ENCODE results near the gene PRKCE. TPM values are rescaled to one million over a fixed set of nuclear protein-coding genes. Genes with fewer than 3 reads are reported as not detected.

The PRKCE gene
- total and polyA plus RNA-seq, 7 donors: 3.0 to 21.9 (median 15.8) TPM

- WGBS, 2 donors: 79 to 88% methylated on average over 10 of the region's 10 CpGs
- no peak for TF ChIP-seq POLR2A (IDR thresholded peaks at IDR 0.05)
- TF ChIP-seq EP300 (IDR thresholded peaks at IDR 0.05): no peak
- TF ChIP-seq CTCF (IDR thresholded peaks at IDR 0.05): no peak
- no peak for TF ChIP-seq POLR2AphosphoS5 (IDR thresholded peaks at IDR 0.05)
- H3K9me3 ChIP-seq: no peaks in the 10 kb centered on the region
- no peaks in the 10 kb centered on the region for H3K27me3 ChIP-seq
- peaks cover 0 to 27% (median 13%) of the 10 kb centered on the region in 4 donors for H3K4me1 ChIP-seq
- no peaks in the 10 kb centered on the region for H3K36me3 ChIP-seq
- no peak overlapping the region for H3K27ac ChIP-seq
- H3K4me3 ChIP-seq: no peak overlapping the region
- intact Hi-C loops (cut with DNase I): no loop called here
- DNase-seq: peak; percentile 26
Measured at GRCh38 chr2:45789961-45790723, 138.7 kb downstream of the PRKCE start.

GRCh38 chr2:45793305-45793962 is 142.0 kb downstream of the PRKCE start:
- peak; percentile 42 for DNase-seq
- H3K9me3 ChIP-seq: no peaks in the 10 kb centered on the region
- H3K27me3 ChIP-seq: no peaks in the 10 kb centered on the region
- no peak overlapping the region for H3K4me3 ChIP-seq
- no peaks in the 10 kb centered on the region for H3K36me3 ChIP-seq
- H3K4me1 ChIP-seq: peaks cover 0 to 37% (median 19%) of the 10 kb centered on the region in 4 donors
- 54 to 73% methylated on average over 7 of the region's 7 CpGs for WGBS, 2 donors
- intact Hi-C loops (cut with DNase I): no loop called here
- peak overlapping the region in 1 of 4 donors; percentile 23 for H3K27ac ChIP-seq
- TF ChIP-seq CTCF (IDR thresholded peaks at IDR 0.05) (no peak), POLR2AphosphoS5 (IDR thresholded peaks at IDR 0.05) (peak in 1 of 4 donors; percentile 36)

GRCh38 chr2:45794134-45794617 is 142.7 kb downstream of the PRKCE start:
- Histone ChIP-seq H3K4me3 (no peak overlapping the region), H3K4me1 (peaks cover 0 to 37% (median 19%) of the 10 kb centered on the region in 4 donors)

GRCh38 chr2:45796500-45796899 is 145.0 kb downstream of the PRKCE start:
- 73 to 84% methylated on average over 4 of the region's 4 CpGs for WGBS, 2 donors
- H3K27ac ChIP-seq: no peak overlapping the region
- no peak for DNase-seq
- no peaks in the 10 kb centered on the region for H3K9me3 ChIP-seq
- peaks cover 0 to 37% (median 19%) of the 10 kb centered on the region in 4 donors for H3K4me1 ChIP-seq
- intact Hi-C loops (cut with DNase I): no loop called here
- TF ChIP-seq POLR2AphosphoS5 (IDR thresholded peaks at IDR 0.05) (no peak), CTCF (IDR thresholded peaks at IDR 0.05) (no peak), EP300 (IDR thresholded peaks at IDR 0.05) (no peak), POLR2A (IDR thresholded peaks at IDR 0.05) (no peak)
- no peaks in the 10 kb centered on the region for H3K27me3 ChIP-seq
- no peaks in the 10 kb centered on the region for H3K36me3 ChIP-seq
- H3K4me3 ChIP-seq: no peak overlapping the region

More at GRCh38 chr2:45794134-45794617, 142.7 kb downstream of the PRKCE start:
- Histone ChIP-seq H3K27me3 (no peaks in the 10 kb centered on the region), H3K36me3 (no peaks in the 10 kb centered on the region), H3K9me3 (no peaks in the 10 kb centered on the region), H3K27ac (peak overlapping the region in 1 of 4 donors; percentile 23)
- intact Hi-C loops (cut with DNase I): no loop called here
- WGBS, 2 donors: 84 to 92% methylated on average over 15 of the region's 15 CpGs
- peak; percentile 11 for DNase-seq
- no peak for TF ChIP-seq POLR2A (IDR thresholded peaks at IDR 0.05)
- TF ChIP-seq EP300 (IDR thresholded peaks at IDR 0.05): no peak
- TF ChIP-seq POLR2AphosphoS5 (IDR thresholded peaks at IDR 0.05): no peak
- no peak for TF ChIP-seq CTCF (IDR thresholded peaks at IDR 0.05)

Measured in sigmoid colon (tissue), 7 donors.